ENCODE measurements around the gene JPH4.

Gene JPH4

GRCh38 chr14:23550812-23551265 is 27.8 kb downstream of the JPH4 start:
- Histone ChIP-seq H3K36me3 (ENCODE audit: control insufficient read depth, insufficient read depth, low read length, severe bottlenecking) (no peaks in the 10 kb centered on the region), H3K9ac (ENCODE audit: low read length) (peak overlapping the region; percentile 83), H3K4me3 (ENCODE audit: low read length) (peak overlapping the region; percentile 86), H3K9me3 (ENCODE audit: control insufficient read depth, low read length) (no peaks in the 10 kb centered on the region), H3K27me3 (replicated peaks; ENCODE audit: control insufficient read depth, insufficient read depth, low read length) (no peaks in the 10 kb centered on the region), H3K4me1 (ENCODE audit: control insufficient read depth, insufficient read depth, low read length) (peaks cover 31% of the 10 kb centered on the region)
- peak; percentile 52 for DNase-seq (ENCODE audit: low read depth)

GRCh38 chr14:23550131-23550811 is 28.3 kb downstream of the JPH4 start:
- no peaks in the 10 kb centered on the region for H3K27me3 ChIP-seq (replicated peaks; ENCODE audit: control insufficient read depth, insufficient read depth, low read length)
- H3K9me3 ChIP-seq (ENCODE audit: control insufficient read depth, low read length), result no peaks in the 10 kb centered on the region
- H3K4me3 ChIP-seq (ENCODE audit: low read length), result peak overlapping the region; percentile 86
- H3K36me3 ChIP-seq (ENCODE audit: control insufficient read depth, insufficient read depth, low read length, severe bottlenecking), result no peaks in the 10 kb centered on the region
- no peak for DNase-seq (ENCODE audit: low read depth)
- peaks cover 37% of the 10 kb centered on the region for H3K4me1 ChIP-seq (ENCODE audit: control insufficient read depth, insufficient read depth, low read length)
- H3K9ac ChIP-seq (ENCODE audit: low read length), result peak overlapping the region; percentile 83

DNA sequence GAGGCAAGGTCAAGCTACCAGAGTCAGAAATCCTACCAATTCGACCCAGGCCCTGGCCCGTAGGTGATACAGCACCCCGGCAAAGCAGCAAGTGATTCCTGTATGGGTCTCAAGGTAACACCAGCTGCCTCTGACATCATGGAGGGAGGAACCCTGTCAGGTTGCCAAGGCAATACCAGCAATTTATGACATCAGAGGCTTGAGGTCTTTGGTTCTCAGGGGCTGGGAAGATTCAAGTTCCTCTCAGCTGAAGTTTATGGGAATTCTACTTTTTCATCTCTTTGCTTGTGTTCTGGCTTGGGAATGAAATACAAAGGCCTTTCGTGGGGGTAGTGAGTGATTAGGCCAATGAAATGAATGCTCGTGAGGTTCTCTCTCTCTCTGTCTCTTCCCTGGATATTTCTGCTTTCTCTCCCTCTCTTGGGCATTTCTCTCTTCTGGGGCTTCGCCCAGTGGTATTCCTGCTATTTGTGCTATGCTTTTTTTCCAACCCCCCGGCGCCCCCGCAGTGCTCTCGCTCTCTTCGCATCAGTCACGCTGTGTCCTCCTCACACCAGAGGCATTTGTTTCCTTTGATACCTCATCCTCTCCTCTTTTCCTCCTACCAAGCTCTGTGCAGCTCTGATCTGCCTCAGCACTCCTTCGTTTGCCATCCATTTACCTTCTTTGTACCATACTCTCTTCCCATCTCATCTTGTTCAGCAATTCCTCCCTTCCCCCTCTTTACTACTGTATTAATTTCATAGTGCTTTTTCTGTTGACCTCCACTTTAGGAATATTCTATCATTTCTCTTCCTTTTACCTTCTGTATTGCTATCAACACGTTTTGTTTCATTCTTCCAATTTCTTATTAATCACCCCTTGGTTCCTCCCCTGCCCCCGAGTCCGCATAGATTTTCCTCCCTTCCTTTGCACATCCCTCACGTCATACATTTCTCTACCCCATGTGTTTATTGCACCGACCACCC is 30.0 kb downstream of the JPH4 start:
- Histone ChIP-seq H3K27me3 (replicated peaks; ENCODE audit: control insufficient read depth, insufficient read depth, low read length) (no peaks in the 10 kb centered on the region), H3K9me3 (ENCODE audit: control insufficient read depth, low read length) (no peaks in the 10 kb centered on the region), H3K36me3 (ENCODE audit: control insufficient read depth, insufficient read depth, low read length, severe bottlenecking) (no peaks in the 10 kb centered on the region), H3K9ac (ENCODE audit: low read length) (peak overlapping the region; percentile 6), H3K4me1 (ENCODE audit: control insufficient read depth, insufficient read depth, low read length) (peaks cover 41% of the 10 kb centered on the region), H3K4me3 (ENCODE audit: low read length) (no peak overlapping the region)
- DNase-seq (ENCODE audit: low read depth), result no peak

DNA sequence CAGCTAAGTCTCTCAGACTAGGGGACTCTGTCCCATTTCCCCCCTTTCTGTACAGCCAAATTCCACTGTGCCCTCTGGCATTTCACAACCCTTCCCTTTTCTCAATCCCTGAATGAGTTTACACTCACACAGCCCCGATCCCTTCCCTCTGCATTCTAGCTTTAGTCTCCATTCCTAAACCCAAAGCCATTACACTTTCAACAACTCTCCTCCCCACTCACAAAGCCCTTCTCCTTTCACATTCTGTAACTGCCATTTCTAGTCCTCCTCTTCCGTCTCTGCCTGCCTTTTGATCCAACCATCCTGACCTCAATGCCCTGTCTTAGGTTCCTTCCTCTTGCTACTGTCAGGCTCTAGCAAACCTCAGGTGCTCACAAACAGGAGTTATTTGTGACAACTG is 30.7 kb downstream of the JPH4 start:
- H3K9me3 ChIP-seq (ENCODE audit: control insufficient read depth, low read length), result no peaks in the 10 kb centered on the region

DNA sequence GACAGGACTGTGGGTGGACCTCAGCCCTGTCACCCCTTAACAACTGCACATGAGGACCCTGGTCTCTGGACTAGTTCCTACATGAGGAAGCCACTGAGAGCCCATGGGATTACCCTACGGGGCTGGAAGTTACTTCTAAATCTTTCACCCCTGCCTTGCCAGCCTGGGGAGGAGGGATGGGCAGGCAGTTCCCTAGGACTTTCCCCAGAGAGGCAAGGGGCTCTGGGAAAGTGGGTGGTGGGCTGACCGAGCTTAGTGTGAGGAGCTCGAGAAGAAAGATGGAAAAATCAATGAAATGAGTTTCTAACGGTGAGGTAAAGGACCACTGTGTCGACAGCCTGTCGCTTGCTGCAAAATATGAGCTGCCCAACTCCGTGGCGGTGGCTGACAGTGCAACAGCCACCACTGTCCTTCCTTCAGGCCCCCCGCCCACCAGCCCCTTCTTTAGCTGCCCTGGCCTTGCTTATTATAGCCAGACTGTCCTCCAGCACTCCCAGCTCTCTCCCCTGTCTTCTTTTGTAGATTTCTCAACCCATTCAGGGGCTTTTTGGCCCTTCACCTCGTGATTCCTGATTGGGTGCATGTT is 32.0 kb downstream of the JPH4 start:
- no peak for DNase-seq (ENCODE audit: low read depth)
- no peak overlapping the region for H3K4me3 ChIP-seq (ENCODE audit: low read length)
- no peaks in the 10 kb centered on the region for H3K36me3 ChIP-seq (ENCODE audit: control insufficient read depth, insufficient read depth, low read length, severe bottlenecking)
- H3K4me1 ChIP-seq (ENCODE audit: control insufficient read depth, insufficient read depth, low read length), result peaks cover 41% of the 10 kb centered on the region
- H3K9ac ChIP-seq (ENCODE audit: low read length), result no peak overlapping the region
- H3K27me3 ChIP-seq (replicated peaks; ENCODE audit: control insufficient read depth, insufficient read depth, low read length), result no peaks in the 10 kb centered on the region
- no peaks in the 10 kb centered on the region for H3K9me3 ChIP-seq (ENCODE audit: control insufficient read depth, low read length)

More for the DNA sequence above, 30.7 kb downstream of the JPH4 start:
- Histone ChIP-seq H3K27me3 (replicated peaks; ENCODE audit: control insufficient read depth, insufficient read depth, low read length) (no peaks in the 10 kb centered on the region), H3K4me1 (ENCODE audit: control insufficient read depth, insufficient read depth, low read length) (peaks cover 41% of the 10 kb centered on the region), H3K36me3 (ENCODE audit: control insufficient read depth, insufficient read depth, low read length, severe bottlenecking) (no peaks in the 10 kb centered on the region), H3K4me3 (ENCODE audit: low read length) (no peak overlapping the region), H3K9ac (ENCODE audit: low read length) (peak overlapping the region; percentile 6)
- no peak for DNase-seq (ENCODE audit: low read depth)

DNA sequence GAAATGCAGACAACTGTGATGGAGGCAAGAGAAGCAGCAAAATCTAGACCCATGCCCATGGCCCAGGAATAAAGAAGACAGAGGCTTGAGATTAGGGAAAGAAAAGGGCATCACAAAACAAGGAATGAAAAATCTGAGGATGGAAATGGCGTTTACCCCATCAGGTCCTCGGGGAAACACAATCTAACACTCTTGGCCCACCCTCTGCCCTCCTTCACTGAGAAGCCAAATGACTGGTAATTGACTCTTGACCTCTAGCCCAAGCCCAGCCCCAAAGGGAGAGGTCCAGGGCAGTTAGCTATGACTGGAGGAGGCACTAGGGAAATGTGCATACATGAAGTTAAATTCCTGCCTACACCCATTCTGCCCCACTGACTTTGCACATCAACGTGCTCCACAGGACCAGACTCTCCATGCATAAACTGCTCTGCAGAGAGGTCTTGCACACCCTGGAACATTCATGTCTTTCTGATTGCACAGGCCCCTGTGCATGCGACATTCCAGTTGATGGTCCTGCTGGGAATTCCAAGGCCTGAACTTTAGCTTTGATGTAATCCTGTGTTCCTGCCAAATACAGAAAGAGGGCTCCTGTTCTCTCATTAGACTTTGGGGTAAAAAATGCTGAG is 32.7 kb downstream of the JPH4 start:
- peaks cover 41% of the 10 kb centered on the region for H3K4me1 ChIP-seq (ENCODE audit: control insufficient read depth, insufficient read depth, low read length)
- DNase-seq (ENCODE audit: low read depth), result no peak
- no peaks in the 10 kb centered on the region for H3K27me3 ChIP-seq (replicated peaks; ENCODE audit: control insufficient read depth, insufficient read depth, low read length)
- H3K9me3 ChIP-seq (ENCODE audit: control insufficient read depth, low read length), result no peaks in the 10 kb centered on the region
- H3K36me3 ChIP-seq (ENCODE audit: control insufficient read depth, insufficient read depth, low read length, severe bottlenecking), result no peaks in the 10 kb centered on the region
- H3K9ac ChIP-seq (ENCODE audit: low read length), result peak overlapping the region; percentile 4
- peak overlapping the region; percentile 0 for H3K4me3 ChIP-seq (ENCODE audit: low read length)

- Histone ChIP-seq H3K9ac (ENCODE audit: low read length) (peak overlapping the region; percentile 4), H3K27me3 (replicated peaks; ENCODE audit: control insufficient read depth, insufficient read depth, low read length) (no peaks in the 10 kb centered on the region), H3K36me3 (ENCODE audit: control insufficient read depth, insufficient read depth, low read length, severe bottlenecking) (no peaks in the 10 kb centered on the region), H3K4me1 (ENCODE audit: control insufficient read depth, insufficient read depth, low read length) (peaks cover 41% of the 10 kb centered on the region), H3K9me3 (ENCODE audit: control insufficient read depth, low read length) (no peaks in the 10 kb centered on the region), H3K4me3 (ENCODE audit: low read length) (no peak overlapping the region)
- DNase-seq (ENCODE audit: low read depth), result no peak
Measured at GRCh38 chr14:23544511-23545447, 33.8 kb downstream of the JPH4 start.

GRCh38 chr14:23543403-23543802 is 35.2 kb downstream of the JPH4 start:
- no peaks in the 10 kb centered on the region for H3K9me3 ChIP-seq (ENCODE audit: control insufficient read depth, low read length)
- DNase-seq (ENCODE audit: low read depth), result no peak

GRCh38 chr14:23542261-23542660 is 36.3 kb downstream of the JPH4 start:
- Histone ChIP-seq H3K36me3 (ENCODE audit: control insufficient read depth, insufficient read depth, low read length, severe bottlenecking) (no peaks in the 10 kb centered on the region), H3K9me3 (ENCODE audit: control insufficient read depth, low read length) (no peaks in the 10 kb centered on the region), H3K9ac (ENCODE audit: low read length) (no peak overlapping the region), H3K27me3 (replicated peaks; ENCODE audit: control insufficient read depth, insufficient read depth, low read length) (no peaks in the 10 kb centered on the region), H3K4me3 (ENCODE audit: low read length) (no peak overlapping the region), H3K4me1 (ENCODE audit: control insufficient read depth, insufficient read depth, low read length) (peaks cover 25% of the 10 kb centered on the region)
- DNase-seq (ENCODE audit: low read depth), result no peak

More at GRCh38 chr14:23543403-23543802, 35.2 kb downstream of the JPH4 start:
- Histone ChIP-seq H3K4me1 (ENCODE audit: control insufficient read depth, insufficient read depth, low read length) (peaks cover 36% of the 10 kb centered on the region), H3K4me3 (ENCODE audit: low read length) (no peak overlapping the region), H3K27me3 (replicated peaks; ENCODE audit: control insufficient read depth, insufficient read depth, low read length) (no peaks in the 10 kb centered on the region), H3K9ac (ENCODE audit: low read length) (no peak overlapping the region), H3K36me3 (ENCODE audit: control insufficient read depth, insufficient read depth, low read length, severe bottlenecking) (no peaks in the 10 kb centered on the region)

DNA sequence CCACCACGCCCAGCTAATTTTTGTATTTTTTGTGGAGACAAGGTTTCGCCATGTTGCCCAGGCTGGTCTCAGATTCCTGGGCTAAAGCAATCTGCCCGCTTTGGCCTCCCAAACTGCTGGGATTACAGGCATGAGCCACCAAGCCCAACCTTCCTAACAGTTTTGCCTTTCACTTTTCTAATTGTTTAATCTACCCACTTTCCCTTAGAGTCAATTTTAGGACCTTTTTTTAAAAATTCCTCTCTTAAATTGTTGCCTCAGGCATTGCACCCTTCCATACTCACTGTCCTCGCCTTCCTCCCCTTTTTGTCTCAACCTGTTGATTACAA is 38.5 kb downstream of the JPH4 start:
- Histone ChIP-seq H3K4me3 (ENCODE audit: low read length) (no peak overlapping the region), H3K4me1 (ENCODE audit: control insufficient read depth, insufficient read depth, low read length) (peaks cover 3% of the 10 kb centered on the region)

More for the DNA sequence above, 38.5 kb downstream of the JPH4 start:
- H3K9ac ChIP-seq (ENCODE audit: low read length), result no peak overlapping the region
- H3K9me3 ChIP-seq (ENCODE audit: control insufficient read depth, low read length), result no peaks in the 10 kb centered on the region
- no peaks in the 10 kb centered on the region for H3K27me3 ChIP-seq (replicated peaks; ENCODE audit: control insufficient read depth, insufficient read depth, low read length)
- H3K36me3 ChIP-seq (ENCODE audit: control insufficient read depth, insufficient read depth, low read length, severe bottlenecking), result no peaks in the 10 kb centered on the region
- DNase-seq (ENCODE audit: low read depth), result no peak

Measured in adipocyte (in vitro differentiated cells).